Caco-2 (cell line): Measurements from ENCODE around the gene RALBP1. TPM values are rescaled to one million over a fixed set of nuclear protein-coding genes. Genes with fewer than 3 reads are reported as not detected.

ENCODE experiments used
- BruUV-seq: library from RNA; stranded (reverse); fragments of 400-500 nt; replicated peaks from 2 replicates; lab custom pipeline; 2021; lab: Mats Ljungman, UMichigan
- CTCF ChIA-PET: fragments of 300-600 bp; sonication (Branson Sonifier 250); formaldehyde crosslinking; loops from one replicate; lab custom pipeline; 2022; ENCODE audit warnings: antibody characterized with exemption; lab: Charles Lee
- POLR2A ChIA-PET: fragments of 300-600 bp; sonication (Branson Sonifier 250); formaldehyde crosslinking; loops from one replicate; lab custom pipeline; 2022; ENCODE audit warnings: antibody characterized with exemption; lab: Charles Lee
- DNase-seq, 2 experiments: peaks; one replicate each; pipeline versions ENCODE4 v3.0.0 to v3.0.0-alpha.2; 2020 to 2022
- H3K27me3 ChIP-seq: replicated peaks from 2 replicates; pipeline ENCODE4 v1.6.0; 2011; ENCODE audit warnings: low read length; ENCODE audit not compliant: control insufficient read depth, insufficient read depth
- H3K36me3 ChIP-seq: 2 replicates; pipeline ENCODE4 v1.5.1; 2011; ENCODE audit warnings: low read length; ENCODE audit not compliant: control insufficient read depth, insufficient read depth
- H3K4me1 ChIP-seq: fragments of 250-450 bp; sonication (Bioruptor Pico); 2 replicates; pipeline ENCODE4 v1.5.1; 2020; ENCODE audit warnings: mild to moderate bottlenecking
- H3K4me3 ChIP-seq: 2 replicates; pipeline ENCODE4 v1.5.1; 2011; ENCODE audit warnings: low read depth, mild to moderate bottlenecking, control low read depth, low read length
- H3K9me3 ChIP-seq: fragments of 250-450 bp; sonication (Bioruptor Pico); 2 replicates; pipeline ENCODE4 v1.5.1; 2020; ENCODE audit warnings: mild to moderate bottlenecking, moderate library complexity
- H3K27ac Mint-ChIP-seq: one replicate; pipeline ENCODE4 v1.8.0; 2022; ENCODE audit warnings: mixed read lengths; ENCODE audit not compliant: unreplicated experiment
- H3K27me3 Mint-ChIP-seq: one replicate; pipeline ENCODE4 v1.8.0; 2022; ENCODE audit warnings: mixed read lengths; ENCODE audit not compliant: insufficient read depth, unreplicated experiment
- H3K36me3 Mint-ChIP-seq: one replicate; pipeline ENCODE4 v1.8.0; 2022; ENCODE audit warnings: mild to moderate bottlenecking, mixed read lengths; ENCODE audit not compliant: insufficient read depth, unreplicated experiment
- H3K4me1 Mint-ChIP-seq: one replicate; pipeline ENCODE4 v1.8.0; 2022; ENCODE audit warnings: low read depth, mixed read lengths; ENCODE audit not compliant: unreplicated experiment
- H3K4me3 Mint-ChIP-seq: one replicate; pipeline ENCODE4 v1.8.0; 2022; ENCODE audit warnings: mild to moderate bottlenecking, moderate library complexity, mixed read lengths; ENCODE audit not compliant: unreplicated experiment
- H3K9me3 Mint-ChIP-seq: one replicate; pipeline ENCODE4 v1.8.0; 2022; ENCODE audit warnings: mixed read lengths; ENCODE audit not compliant: unreplicated experiment
- intact Hi-C: fragments of 100-400 bp; cut with micrococcal nuclease; formaldehyde crosslinking; loops from one replicate; pipeline ENCODE4 v1.10.0; 2022; ENCODE audit not compliant: unreplicated experiment
- total RNA-seq: library from RNA; stranded (reverse); gene quantifications from 2 replicates; pipeline ENCODE4 v1.2.3, GENCODE V29; 2022
- TF ChIP-seq, protein P1 (sequence below), 2 experiments: fragments of 200-600 bp in 1 of 2; IDR thresholded peaks; 1 replicate in 1 of 2; 2 replicates in 1 of 2; pipeline versions ENCODE4 v1.5.1 to v1.8.0; 2011 to 2022; ENCODE audit warnings: antibody characterized with exemption in 1 of 2, control low read depth in 1 of 2, inconsistent platforms in 1 of 2, low read depth in 1 of 2, low read length in 1 of 2, mild to moderate bottlenecking in 1 of 2, moderate library complexity in 1 of 2; ENCODE audit not compliant: insufficient read depth in 1 of 2, severe bottlenecking in 1 of 2, unreplicated experiment in 1 of 2

The RALBP1 gene
- total RNA-seq, 1 experiment from 2014 or later = 66.3 TPM

DNA sequence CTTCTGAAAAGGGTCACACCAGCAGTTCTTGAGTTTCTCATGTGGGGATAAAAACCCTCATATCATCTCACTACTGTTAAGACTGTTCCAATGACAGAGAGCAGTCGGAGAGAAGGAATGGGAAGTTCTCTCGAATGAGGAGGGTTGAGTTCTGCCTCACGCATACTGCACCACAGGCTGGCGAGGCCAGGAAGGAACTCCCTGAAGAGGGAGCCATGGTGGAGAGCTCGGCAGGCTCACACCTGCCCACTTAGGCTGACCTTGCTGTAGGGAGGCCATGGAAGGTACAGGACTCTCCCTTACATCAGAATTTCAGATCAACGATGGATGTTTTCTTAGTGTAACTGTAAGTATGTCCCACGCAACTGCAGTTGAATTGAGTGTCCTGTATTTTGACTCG is 64.6 kb downstream of the RALBP1 start:
- Mint-ChIP-seq H3K4me3 (no peak overlapping the region), H3K36me3 (peaks cover 65% of the 10 kb centered on the region), H3K4me1 (peaks cover 7% of the 10 kb centered on the region), H3K27ac (no peak overlapping the region), H3K27me3 (no peaks in the 10 kb centered on the region), H3K9me3 (no peaks in the 10 kb centered on the region)
- CTCF ChIA-PET = no interaction called here
- H3K36me3 ChIP-seq = peaks cover 5% of the 10 kb centered on the region; the same call in 1 of the 2 replicates
- peaks cover 9% of the 10 kb centered on the region for H3K4me1 ChIP-seq
- TF ChIP-seq, protein P1, sequence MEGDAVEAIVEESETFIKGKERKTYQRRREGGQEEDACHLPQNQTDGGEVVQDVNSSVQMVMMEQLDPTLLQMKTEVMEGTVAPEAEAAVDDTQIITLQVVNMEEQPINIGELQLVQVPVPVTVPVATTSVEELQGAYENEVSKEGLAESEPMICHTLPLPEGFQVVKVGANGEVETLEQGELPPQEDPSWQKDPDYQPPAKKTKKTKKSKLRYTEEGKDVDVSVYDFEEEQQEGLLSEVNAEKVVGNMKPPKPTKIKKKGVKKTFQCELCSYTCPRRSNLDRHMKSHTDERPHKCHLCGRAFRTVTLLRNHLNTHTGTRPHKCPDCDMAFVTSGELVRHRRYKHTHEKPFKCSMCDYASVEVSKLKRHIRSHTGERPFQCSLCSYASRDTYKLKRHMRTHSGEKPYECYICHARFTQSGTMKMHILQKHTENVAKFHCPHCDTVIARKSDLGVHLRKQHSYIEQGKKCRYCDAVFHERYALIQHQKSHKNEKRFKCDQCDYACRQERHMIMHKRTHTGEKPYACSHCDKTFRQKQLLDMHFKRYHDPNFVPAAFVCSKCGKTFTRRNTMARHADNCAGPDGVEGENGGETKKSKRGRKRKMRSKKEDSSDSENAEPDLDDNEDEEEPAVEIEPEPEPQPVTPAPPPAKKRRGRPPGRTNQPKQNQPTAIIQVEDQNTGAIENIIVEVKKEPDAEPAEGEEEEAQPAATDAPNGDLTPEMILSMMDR (IDR thresholded peaks at IDR 0.05; ENCODE audit: insufficient read depth in 1 of 2, low read depth in 1 of 2, low read length in 1 of 2, severe bottlenecking in 1 of 2, unreplicated experiment in 1 of 2) = no peak
- no peak for DNase-seq
- H3K27me3 ChIP-seq = no peaks in the 10 kb centered on the region
- POLR2A ChIA-PET = no interaction called here
- H3K9me3 ChIP-seq = no peaks in the 10 kb centered on the region
- H3K4me3 ChIP-seq = no peak overlapping the region
- intact Hi-C loops = no loop called here
- BruUV-seq = no TSS peak

DNA sequence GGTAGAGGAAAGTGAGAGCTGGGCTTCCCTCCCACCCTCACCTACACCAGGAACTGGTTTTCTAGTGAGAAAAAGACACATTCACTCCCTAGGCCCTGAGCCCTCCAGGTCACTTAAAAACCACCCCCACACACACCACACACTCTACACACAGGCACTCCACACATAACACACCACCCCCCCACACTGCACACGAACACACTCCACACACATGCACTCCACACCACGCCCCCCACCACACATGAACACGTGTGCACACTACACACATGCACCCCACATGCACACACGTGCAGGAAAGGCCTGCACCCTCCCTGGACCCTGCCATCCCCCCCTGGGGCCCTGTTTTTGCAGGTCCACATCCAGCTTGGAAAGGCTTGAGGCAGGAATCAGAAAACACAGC is 67.6 kb downstream of the RALBP1 start:
- no peak for DNase-seq
- BruUV-seq = no TSS peak
- CTCF ChIA-PET = no interaction called here

DNA sequence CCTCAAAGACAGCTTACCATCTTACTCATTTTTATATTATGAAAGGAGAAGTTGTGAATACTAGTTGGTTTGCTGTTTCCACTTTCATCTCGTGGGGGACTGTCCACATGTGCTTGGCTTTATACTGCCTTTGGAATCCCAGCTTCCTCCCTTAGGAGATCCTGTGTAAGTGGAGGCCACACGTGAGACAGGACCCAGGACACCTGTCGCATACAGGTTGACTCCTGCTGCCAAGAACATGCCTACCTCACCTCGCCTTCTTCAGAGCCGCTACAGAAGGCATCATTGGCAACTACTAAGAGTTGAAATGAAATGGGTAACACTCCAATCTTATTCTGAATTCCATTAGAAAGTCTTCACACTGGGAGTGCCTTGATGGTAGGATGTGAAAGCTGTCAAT is 69.7 kb downstream of the RALBP1 start:
- Mint-ChIP-seq H3K9me3 (no peaks in the 10 kb centered on the region), H3K27ac (no peak overlapping the region), H3K36me3 (peaks cover 80% of the 10 kb centered on the region), H3K4me3 (no peak overlapping the region), H3K4me1 (no peaks in the 10 kb centered on the region), H3K27me3 (no peaks in the 10 kb centered on the region)
- ChIA-PET POLR2A (no interaction called here), CTCF (no interaction called here)
- BruUV-seq = no TSS peak
- DNase-seq = no peak
- Histone ChIP-seq H3K9me3 (no peaks in the 10 kb centered on the region), H3K36me3 (peaks cover 3% of the 10 kb centered on the region; the same call in 1 of the 2 replicates), H3K27me3 (no peaks in the 10 kb centered on the region), H3K4me3 (no peak overlapping the region), H3K4me1 (no peaks in the 10 kb centered on the region)
- intact Hi-C loops = no loop called here
- TF ChIP-seq, protein P1 (IDR thresholded peaks at IDR 0.05; ENCODE audit: insufficient read depth in 1 of 2, low read depth in 1 of 2, low read length in 1 of 2, severe bottlenecking in 1 of 2, unreplicated experiment in 1 of 2) = no peak

More for the DNA sequence above, 67.6 kb downstream of the RALBP1 start:
- Mint-ChIP-seq H3K4me3 (peak overlapping the region; percentile 29), H3K36me3 (peaks cover 73% of the 10 kb centered on the region), H3K9me3 (no peaks in the 10 kb centered on the region), H3K4me1 (no peaks in the 10 kb centered on the region), H3K27ac (peak overlapping the region; percentile 35), H3K27me3 (no peaks in the 10 kb centered on the region)
- Histone ChIP-seq H3K27me3 (no peaks in the 10 kb centered on the region), H3K4me1 (no peaks in the 10 kb centered on the region), H3K36me3 (no peaks in the 10 kb centered on the region; the same call in 1 of the 2 replicates), H3K4me3 (no peak overlapping the region), H3K9me3 (no peaks in the 10 kb centered on the region)
- POLR2A ChIA-PET = no interaction called here
- intact Hi-C loops = no loop called here
- TF ChIP-seq, protein P1 (IDR thresholded peaks at IDR 0.05; ENCODE audit: insufficient read depth in 1 of 2, low read depth in 1 of 2, low read length in 1 of 2, severe bottlenecking in 1 of 2, unreplicated experiment in 1 of 2) = no peak
